Measurements from ENCODE around the gene SPINK9. TPM values are rescaled to one million over a fixed set of nuclear protein-coding genes. Genes with fewer than 3 reads are reported as not detected.

SPINK9 gene, protein sequence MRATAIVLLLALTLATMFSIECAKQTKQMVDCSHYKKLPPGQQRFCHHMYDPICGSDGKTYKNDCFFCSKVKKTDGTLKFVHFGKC
- total RNA-seq (not detected), polyA plus RNA-seq (not detected)
- long read RNA-seq, donor 1 = 0 reads
- long read RNA-seq, donor 2 = 0 reads
- long read RNA-seq, donor 3 = 0 reads
- long read RNA-seq, donor 4 = 0 reads
- long read RNA-seq, donor 5 = 0 reads

DNA sequence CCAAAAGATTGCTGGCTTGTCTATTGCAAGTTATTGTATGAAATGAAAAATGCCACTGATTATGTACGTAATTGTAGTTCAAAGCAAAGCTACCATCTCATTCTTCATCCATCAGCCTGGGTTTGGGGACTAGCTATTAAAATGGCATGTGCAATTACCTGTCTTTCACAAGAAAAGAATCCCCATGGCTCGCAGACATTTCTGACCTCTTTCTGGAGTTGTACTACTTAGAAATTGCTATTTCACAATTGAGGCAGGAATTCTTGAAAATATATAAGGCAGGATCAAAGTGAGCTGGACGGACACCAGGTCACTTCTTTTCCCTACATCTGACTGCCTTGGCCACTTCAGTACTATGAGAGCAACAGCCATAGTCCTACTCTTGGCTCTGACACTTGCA, at the start of gene SPINK9:
TSS of gene SPINK9 (plus strand) at position 301 of the 400 bp plus-strand sequence. CDS start at position 356, 55 bp downstream.
- no peaks in the 10 kb centered on the region for H3K4me1 ChIP-seq (ENCODE audit: control insufficient read depth in 5 of 5, insufficient read depth in 5 of 5, low read length in 5 of 5)
- H3K27me3 ChIP-seq (ENCODE audit: control insufficient read depth in 3 of 3, insufficient read depth in 3 of 3, low read length in 2 of 3) = no peaks in the 10 kb centered on the region
- no peaks in the 10 kb centered on the region for H3K9me3 ChIP-seq (ENCODE audit: control insufficient read depth in 4 of 4, insufficient read depth in 3 of 4, low read length in 3 of 4)
- no peak within 1 kb of the TSS for H3K4me3 ChIP-seq
- 92 to 97% methylated on average over 3 of the region's 3 CpGs for WGBS, 2 donors
- ATAC-seq (ENCODE audit: insufficient read depth, low FRiP score) = no peak
- DNase-seq = no peak
- TF ChIP-seq, protein P1, sequence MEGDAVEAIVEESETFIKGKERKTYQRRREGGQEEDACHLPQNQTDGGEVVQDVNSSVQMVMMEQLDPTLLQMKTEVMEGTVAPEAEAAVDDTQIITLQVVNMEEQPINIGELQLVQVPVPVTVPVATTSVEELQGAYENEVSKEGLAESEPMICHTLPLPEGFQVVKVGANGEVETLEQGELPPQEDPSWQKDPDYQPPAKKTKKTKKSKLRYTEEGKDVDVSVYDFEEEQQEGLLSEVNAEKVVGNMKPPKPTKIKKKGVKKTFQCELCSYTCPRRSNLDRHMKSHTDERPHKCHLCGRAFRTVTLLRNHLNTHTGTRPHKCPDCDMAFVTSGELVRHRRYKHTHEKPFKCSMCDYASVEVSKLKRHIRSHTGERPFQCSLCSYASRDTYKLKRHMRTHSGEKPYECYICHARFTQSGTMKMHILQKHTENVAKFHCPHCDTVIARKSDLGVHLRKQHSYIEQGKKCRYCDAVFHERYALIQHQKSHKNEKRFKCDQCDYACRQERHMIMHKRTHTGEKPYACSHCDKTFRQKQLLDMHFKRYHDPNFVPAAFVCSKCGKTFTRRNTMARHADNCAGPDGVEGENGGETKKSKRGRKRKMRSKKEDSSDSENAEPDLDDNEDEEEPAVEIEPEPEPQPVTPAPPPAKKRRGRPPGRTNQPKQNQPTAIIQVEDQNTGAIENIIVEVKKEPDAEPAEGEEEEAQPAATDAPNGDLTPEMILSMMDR (IDR thresholded peaks at IDR 0.05; ENCODE audit: control extremely low read depth, extremely low read depth) = no peak
- H3K36me3 ChIP-seq (ENCODE audit: control insufficient read depth in 4 of 4, insufficient read depth in 4 of 4, low read length in 4 of 4) = peaks cover 0 to 2% (median 0%) of the 10 kb centered on the region in 4 donors
- no peak within 1 kb of the TSS for H3K27ac ChIP-seq (ENCODE audit: low read depth in 1 of 2, low read length in 1 of 2)
- no peak within 1 kb of the TSS for H3K9ac ChIP-seq (ENCODE audit: insufficient read depth in 1 of 2, low read length in 2 of 2)

DNA sequence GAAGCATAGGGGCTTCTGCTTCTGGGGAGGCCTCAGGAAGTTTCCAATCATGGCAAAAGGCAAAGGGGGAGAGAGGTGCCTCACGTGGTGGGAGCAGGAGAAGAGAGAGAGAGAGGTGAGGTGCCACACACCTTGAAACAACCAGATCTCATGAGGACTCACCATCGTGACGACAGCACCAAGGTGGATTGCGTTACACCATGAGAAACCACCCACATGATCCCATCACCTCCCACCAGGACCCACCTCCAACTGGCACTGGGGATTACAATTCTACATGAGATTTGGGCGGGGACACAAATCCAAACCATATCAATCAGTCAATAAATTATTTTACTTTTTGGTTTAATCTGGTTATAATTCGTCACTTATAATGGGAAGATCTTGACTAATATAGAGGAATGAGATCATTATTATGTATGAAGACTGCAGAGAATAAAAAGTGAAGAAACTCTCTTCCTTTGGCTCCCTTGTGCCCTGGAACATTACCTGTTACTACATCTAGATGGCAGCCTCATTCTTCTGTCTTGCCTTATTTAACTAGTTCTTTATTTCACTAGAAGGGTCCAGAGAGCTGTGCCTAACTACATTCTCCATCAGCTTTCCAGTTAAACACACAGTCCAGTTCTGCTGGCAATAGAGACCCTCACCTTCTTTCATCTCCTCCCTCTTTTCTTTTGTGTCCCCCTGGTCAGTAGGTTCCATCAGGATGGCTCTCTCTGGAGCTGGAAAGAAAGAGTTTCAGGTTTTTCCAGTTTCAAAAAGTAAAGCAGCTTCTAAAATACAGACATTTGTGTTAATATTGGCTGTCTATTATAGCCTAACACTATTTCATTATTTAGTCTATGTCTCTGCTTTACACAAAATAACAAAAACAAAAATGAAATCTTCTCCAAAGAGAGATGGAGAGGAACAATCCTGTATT, 44.8 kb upstream of the SPINK9 start:
- DNase-seq (peak in 2 of 3 donors; percentile 17 to 50), ATAC-seq (ENCODE audit: insufficient read depth, low FRiP score) (no peak)
- TF ChIP-seq, protein P1 (IDR thresholded peaks at IDR 0.05; ENCODE audit: control extremely low read depth, extremely low read depth) = no peak
- Histone ChIP-seq H3K9me3 (ENCODE audit: control insufficient read depth in 4 of 4, insufficient read depth in 3 of 4, low read length in 3 of 4) (no peaks in the 10 kb centered on the region), H3K36me3 (ENCODE audit: control insufficient read depth in 4 of 4, insufficient read depth in 4 of 4, low read length in 4 of 4) (no peaks in the 10 kb centered on the region), H3K9ac (ENCODE audit: insufficient read depth in 1 of 2, low read length in 2 of 2) (no peak overlapping the region), H3K27ac (ENCODE audit: low read depth in 1 of 2, low read length in 1 of 2) (no peak overlapping the region), H3K27me3 (ENCODE audit: control insufficient read depth in 3 of 3, insufficient read depth in 3 of 3, low read length in 2 of 3) (no peaks in the 10 kb centered on the region), H3K4me3 (no peak overlapping the region), H3K4me1 (ENCODE audit: control insufficient read depth in 5 of 5, insufficient read depth in 5 of 5, low read length in 5 of 5) (no peaks in the 10 kb centered on the region)
- WGBS, 2 donors = 74 to 75% methylated on average over 6 of the region's 6 CpGs

DNA sequence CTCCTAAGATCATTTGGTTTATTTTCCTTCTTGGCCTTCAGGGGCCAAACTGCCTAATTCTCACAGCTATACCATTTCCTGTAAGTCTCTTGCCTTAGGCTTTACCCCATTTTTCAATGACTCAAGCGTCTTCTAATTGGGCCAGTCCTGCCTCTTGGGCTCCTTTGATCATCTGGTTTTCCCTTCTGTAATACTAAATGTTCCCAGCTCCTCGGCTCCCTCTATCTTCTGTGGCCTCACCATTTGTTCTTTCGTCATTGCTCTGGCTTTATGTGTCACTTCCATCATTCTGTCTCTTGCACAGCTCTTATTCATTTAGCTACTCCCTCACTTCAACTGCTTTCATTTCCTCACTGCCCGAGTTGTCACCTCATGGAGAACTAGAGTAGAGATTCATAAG, 37.6 kb upstream of the SPINK9 start:
- ATAC-seq (ENCODE audit: insufficient read depth, low FRiP score) (no peak), DNase-seq (no peak)
- H3K27ac ChIP-seq (ENCODE audit: low read depth in 1 of 2, low read length in 1 of 2) = no peak overlapping the region
- H3K36me3 ChIP-seq (ENCODE audit: control insufficient read depth in 4 of 4, insufficient read depth in 4 of 4, low read length in 4 of 4) = no peaks in the 10 kb centered on the region
- TF ChIP-seq, protein P1 (IDR thresholded peaks at IDR 0.05; ENCODE audit: control extremely low read depth, extremely low read depth) = no peak
- H3K9ac ChIP-seq (ENCODE audit: insufficient read depth in 1 of 2, low read length in 2 of 2) = no peak overlapping the region
- no peaks in the 10 kb centered on the region for H3K9me3 ChIP-seq (ENCODE audit: control insufficient read depth in 4 of 4, insufficient read depth in 3 of 4, low read length in 3 of 4)
- no peaks in the 10 kb centered on the region for H3K4me1 ChIP-seq (ENCODE audit: control insufficient read depth in 5 of 5, insufficient read depth in 5 of 5, low read length in 5 of 5)
- no peaks in the 10 kb centered on the region for H3K27me3 ChIP-seq (ENCODE audit: control insufficient read depth in 3 of 3, insufficient read depth in 3 of 3, low read length in 2 of 3)
- 80 to 85% methylated on average over 4 of the region's 4 CpGs for WGBS, 2 donors
- H3K4me3 ChIP-seq = no peak overlapping the region

Data from lung (tissue), 16 donors.